ENCODE measurements around the gene TMEM134. TPM values are rescaled to one million over a fixed set of nuclear protein-coding genes. Genes with fewer than 3 reads are reported as not detected.

TMEM134 gene
- total and polyA plus RNA-seq, 9 of the 15 experiments (the other 6 are each of a cell fraction or from before 2014, with no cell fraction given), result 0.63 to 48.4 (median 10.7) TPM

DNA sequence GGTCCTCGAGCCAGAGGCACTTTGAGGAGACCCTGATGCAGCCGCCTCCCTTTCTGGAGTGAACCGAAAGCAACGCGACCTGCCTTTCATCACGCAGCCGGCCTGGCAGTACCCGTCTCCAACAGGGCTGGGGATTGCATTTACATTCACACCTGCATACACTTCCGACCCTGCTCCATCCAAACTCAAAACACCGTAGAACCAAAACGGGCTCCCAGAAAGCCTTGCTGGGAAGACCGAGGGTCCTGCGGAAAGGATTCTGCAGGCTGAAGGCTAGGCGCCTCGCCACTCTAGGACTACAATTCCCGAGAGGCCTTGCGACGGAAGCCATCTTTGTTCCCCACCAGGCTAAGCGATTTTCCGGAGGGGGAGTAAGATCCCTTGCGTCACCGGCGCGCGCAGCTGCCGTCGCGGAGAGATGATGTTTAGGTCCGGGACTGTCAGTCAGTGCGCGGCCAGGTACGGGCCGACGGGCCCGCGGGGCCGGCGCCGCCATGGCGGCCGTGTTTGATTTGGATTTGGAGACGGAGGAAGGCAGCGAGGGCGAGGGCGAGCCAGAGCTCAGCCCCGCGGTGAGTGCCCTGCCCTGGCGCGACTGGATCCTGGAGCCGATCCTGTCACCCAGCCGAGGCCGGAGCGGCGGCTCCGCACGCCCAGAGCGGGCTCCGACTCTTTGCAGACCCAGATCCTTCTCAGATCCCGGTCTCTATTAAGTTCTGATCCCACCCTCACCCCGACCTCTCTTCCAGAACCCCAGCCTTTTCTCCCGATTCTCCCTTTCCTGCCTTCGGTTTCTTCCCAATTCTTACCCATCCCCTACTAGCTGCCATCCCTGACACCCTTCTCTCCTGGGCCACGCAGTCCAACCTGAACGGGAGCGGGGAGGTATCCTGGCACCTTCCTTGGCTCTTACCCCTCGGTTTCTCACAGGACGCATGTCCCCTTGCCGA is 40.7 kb downstream of the TMEM134 start, which contains the start of gene RPS6KB2 (continued):
- TF ChIP-seq, protein P1, sequence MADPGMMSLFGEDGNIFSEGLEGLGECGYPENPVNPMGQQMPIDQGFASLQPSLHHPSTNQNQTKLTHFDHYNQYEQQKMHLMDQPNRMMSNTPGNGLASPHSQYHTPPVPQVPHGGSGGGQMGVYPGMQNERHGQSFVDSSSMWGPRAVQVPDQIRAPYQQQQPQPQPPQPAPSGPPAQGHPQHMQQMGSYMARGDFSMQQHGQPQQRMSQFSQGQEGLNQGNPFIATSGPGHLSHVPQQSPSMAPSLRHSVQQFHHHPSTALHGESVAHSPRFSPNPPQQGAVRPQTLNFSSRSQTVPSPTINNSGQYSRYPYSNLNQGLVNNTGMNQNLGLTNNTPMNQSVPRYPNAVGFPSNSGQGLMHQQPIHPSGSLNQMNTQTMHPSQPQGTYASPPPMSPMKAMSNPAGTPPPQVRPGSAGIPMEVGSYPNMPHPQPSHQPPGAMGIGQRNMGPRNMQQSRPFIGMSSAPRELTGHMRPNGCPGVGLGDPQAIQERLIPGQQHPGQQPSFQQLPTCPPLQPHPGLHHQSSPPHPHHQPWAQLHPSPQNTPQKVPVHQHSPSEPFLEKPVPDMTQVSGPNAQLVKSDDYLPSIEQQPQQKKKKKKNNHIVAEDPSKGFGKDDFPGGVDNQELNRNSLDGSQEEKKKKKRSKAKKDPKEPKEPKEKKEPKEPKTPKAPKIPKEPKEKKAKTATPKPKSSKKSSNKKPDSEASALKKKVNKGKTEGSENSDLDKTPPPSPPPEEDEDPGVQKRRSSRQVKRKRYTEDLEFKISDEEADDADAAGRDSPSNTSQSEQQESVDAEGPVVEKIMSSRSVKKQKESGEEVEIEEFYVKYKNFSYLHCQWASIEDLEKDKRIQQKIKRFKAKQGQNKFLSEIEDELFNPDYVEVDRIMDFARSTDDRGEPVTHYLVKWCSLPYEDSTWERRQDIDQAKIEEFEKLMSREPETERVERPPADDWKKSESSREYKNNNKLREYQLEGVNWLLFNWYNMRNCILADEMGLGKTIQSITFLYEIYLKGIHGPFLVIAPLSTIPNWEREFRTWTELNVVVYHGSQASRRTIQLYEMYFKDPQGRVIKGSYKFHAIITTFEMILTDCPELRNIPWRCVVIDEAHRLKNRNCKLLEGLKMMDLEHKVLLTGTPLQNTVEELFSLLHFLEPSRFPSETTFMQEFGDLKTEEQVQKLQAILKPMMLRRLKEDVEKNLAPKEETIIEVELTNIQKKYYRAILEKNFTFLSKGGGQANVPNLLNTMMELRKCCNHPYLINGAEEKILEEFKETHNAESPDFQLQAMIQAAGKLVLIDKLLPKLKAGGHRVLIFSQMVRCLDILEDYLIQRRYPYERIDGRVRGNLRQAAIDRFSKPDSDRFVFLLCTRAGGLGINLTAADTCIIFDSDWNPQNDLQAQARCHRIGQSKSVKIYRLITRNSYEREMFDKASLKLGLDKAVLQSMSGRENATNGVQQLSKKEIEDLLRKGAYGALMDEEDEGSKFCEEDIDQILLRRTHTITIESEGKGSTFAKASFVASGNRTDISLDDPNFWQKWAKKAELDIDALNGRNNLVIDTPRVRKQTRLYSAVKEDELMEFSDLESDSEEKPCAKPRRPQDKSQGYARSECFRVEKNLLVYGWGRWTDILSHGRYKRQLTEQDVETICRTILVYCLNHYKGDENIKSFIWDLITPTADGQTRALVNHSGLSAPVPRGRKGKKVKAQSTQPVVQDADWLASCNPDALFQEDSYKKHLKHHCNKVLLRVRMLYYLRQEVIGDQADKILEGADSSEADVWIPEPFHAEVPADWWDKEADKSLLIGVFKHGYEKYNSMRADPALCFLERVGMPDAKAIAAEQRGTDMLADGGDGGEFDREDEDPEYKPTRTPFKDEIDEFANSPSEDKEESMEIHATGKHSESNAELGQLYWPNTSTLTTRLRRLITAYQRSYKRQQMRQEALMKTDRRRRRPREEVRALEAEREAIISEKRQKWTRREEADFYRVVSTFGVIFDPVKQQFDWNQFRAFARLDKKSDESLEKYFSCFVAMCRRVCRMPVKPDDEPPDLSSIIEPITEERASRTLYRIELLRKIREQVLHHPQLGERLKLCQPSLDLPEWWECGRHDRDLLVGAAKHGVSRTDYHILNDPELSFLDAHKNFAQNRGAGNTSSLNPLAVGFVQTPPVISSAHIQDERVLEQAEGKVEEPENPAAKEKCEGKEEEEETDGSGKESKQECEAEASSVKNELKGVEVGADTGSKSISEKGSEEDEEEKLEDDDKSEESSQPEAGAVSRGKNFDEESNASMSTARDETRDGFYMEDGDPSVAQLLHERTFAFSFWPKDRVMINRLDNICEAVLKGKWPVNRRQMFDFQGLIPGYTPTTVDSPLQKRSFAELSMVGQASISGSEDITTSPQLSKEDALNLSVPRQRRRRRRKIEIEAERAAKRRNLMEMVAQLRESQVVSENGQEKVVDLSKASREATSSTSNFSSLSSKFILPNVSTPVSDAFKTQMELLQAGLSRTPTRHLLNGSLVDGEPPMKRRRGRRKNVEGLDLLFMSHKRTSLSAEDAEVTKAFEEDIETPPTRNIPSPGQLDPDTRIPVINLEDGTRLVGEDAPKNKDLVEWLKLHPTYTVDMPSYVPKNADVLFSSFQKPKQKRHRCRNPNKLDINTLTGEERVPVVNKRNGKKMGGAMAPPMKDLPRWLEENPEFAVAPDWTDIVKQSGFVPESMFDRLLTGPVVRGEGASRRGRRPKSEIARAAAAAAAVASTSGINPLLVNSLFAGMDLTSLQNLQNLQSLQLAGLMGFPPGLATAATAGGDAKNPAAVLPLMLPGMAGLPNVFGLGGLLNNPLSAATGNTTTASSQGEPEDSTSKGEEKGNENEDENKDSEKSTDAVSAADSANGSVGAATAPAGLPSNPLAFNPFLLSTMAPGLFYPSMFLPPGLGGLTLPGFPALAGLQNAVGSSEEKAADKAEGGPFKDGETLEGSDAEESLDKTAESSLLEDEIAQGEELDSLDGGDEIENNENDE (IDR thresholded peaks at IDR 0.05; ENCODE audit: low read depth, low read length), result no peak
- TF ChIP-seq MAFG (tag; conservative IDR thresholded peaks at IDR 0.05) (no peak), ZNF583 (CRISPR knock-in tag; IDR thresholded peaks at IDR 0.05) (no peak), PML (IDR thresholded peaks at IDR 0.05; ENCODE audit: low read length) (peak; percentile 83), FUS (optimal IDR thresholded peaks at IDR 0.05; ENCODE audit: low read depth, low read length) (no peak), HLTF (IDR thresholded peaks at IDR 0.05) (no peak), ZBTB17 (CRISPR knock-in tag; IDR thresholded peaks at IDR 0.05) (peak; percentile 89), YBX1 (IDR thresholded peaks at IDR 0.05) (no peak)
- TF ChIP-seq, protein P2, sequence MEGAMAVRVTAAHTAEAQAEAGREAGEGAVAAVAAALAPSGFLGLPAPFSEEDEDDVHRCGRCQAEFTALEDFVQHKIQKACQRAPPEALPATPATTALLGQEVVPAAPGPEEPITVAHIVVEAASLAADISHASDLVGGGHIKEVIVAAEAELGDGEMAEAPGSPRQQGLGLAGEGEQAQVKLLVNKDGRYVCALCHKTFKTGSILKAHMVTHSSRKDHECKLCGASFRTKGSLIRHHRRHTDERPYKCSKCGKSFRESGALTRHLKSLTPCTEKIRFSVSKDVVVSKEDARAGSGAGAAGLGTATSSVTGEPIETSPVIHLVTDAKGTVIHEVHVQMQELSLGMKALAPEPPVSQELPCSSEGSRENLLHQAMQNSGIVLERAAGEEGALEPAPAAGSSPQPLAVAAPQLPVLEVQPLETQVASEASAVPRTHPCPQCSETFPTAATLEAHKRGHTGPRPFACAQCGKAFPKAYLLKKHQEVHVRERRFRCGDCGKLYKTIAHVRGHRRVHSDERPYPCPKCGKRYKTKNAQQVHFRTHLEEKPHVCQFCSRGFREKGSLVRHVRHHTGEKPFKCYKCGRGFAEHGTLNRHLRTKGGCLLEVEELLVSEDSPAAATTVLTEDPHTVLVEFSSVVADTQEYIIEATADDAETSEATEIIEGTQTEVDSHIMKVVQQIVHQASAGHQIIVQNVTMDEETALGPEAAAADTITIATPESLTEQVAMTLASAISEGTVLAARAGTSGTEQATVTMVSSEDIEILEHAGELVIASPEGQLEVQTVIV (CRISPR knock-in tag; IDR thresholded peaks at IDR 0.05; ENCODE audit: borderline replicate concordance), result no peak
- TF ChIP-seq, protein P3, sequence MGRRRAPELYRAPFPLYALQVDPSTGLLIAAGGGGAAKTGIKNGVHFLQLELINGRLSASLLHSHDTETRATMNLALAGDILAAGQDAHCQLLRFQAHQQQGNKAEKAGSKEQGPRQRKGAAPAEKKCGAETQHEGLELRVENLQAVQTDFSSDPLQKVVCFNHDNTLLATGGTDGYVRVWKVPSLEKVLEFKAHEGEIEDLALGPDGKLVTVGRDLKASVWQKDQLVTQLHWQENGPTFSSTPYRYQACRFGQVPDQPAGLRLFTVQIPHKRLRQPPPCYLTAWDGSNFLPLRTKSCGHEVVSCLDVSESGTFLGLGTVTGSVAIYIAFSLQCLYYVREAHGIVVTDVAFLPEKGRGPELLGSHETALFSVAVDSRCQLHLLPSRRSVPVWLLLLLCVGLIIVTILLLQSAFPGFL (CRISPR knock-in tag; IDR thresholded peaks at IDR 0.05), result no peak
- TF ChIP-seq, protein P4, sequence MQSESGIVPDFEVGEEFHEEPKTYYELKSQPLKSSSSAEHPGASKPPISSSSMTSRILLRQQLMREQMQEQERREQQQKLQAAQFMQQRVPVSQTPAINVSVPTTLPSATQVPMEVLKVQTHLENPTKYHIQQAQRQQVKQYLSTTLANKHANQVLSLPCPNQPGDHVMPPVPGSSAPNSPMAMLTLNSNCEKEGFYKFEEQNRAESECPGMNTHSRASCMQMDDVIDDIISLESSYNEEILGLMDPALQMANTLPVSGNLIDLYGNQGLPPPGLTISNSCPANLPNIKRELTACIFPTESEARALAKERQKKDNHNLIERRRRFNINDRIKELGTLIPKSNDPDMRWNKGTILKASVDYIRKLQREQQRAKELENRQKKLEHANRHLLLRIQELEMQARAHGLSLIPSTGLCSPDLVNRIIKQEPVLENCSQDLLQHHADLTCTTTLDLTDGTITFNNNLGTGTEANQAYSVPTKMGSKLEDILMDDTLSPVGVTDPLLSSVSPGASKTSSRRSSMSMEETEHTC (IDR thresholded peaks at IDR 0.05), result no peak

Measured in K562 (cell line).